GM12875 (cell line): ENCODE data around the gene CEP135.

ENCODE experiments used
- H3K4me3 ChIP-seq: one replicate; pipeline ENCODE4 v1.5.1; 2011; ENCODE audit warnings: low read depth, low read length, control low read depth
- TF ChIP-seq, protein P1 (sequence below): IDR thresholded peaks from 2 replicates; pipeline ENCODE4 v1.5.1; 2011; ENCODE audit warnings: low read depth, mild to moderate bottlenecking, control low read depth, inconsistent platforms, low read length, moderate library complexity, borderline replicate concordance; ENCODE audit not compliant: insufficient read depth

The CEP135 gene

DNA sequence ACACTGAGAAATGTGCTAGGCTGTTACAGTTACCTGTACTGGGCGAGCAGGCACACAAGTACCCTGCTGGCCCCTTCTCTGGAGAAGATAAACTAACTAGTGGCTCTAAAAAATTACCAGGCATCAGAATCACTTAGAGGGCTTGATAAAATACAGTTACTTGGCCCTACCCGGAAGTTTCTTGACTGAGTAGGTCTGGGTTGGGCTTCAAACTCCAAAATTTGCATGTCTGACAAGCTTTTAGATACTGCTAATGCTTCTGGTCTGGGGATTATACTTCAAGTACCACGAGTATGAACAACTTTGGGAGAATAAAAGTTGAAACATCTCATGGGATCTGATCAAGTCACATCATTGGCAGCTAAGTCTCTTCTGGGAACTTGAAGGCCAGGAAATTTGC is 30.8 kb downstream of the CEP135 start:
- H3K4me3 ChIP-seq, result no peak overlapping the region
- TF ChIP-seq, protein P1, sequence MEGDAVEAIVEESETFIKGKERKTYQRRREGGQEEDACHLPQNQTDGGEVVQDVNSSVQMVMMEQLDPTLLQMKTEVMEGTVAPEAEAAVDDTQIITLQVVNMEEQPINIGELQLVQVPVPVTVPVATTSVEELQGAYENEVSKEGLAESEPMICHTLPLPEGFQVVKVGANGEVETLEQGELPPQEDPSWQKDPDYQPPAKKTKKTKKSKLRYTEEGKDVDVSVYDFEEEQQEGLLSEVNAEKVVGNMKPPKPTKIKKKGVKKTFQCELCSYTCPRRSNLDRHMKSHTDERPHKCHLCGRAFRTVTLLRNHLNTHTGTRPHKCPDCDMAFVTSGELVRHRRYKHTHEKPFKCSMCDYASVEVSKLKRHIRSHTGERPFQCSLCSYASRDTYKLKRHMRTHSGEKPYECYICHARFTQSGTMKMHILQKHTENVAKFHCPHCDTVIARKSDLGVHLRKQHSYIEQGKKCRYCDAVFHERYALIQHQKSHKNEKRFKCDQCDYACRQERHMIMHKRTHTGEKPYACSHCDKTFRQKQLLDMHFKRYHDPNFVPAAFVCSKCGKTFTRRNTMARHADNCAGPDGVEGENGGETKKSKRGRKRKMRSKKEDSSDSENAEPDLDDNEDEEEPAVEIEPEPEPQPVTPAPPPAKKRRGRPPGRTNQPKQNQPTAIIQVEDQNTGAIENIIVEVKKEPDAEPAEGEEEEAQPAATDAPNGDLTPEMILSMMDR, result no peak

DNA sequence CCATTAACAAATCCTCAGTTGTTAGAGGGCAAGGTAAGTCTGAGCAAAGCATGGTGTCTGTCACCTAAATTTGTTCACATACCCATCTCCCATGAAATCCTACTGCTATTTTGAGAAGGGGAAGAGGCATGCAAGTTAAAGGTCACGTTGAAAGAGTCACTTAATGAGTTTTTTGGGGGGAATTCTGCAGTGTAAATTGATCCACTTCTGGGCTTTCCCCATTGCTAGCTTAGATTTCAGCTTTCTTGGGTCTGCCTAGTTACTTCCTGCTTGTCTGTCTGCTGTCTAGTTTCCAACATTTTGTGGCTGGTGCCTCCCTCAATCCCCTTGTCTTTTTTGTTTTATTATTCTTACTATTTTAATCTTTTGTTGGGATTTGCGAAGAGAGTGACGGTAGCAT is 32.0 kb downstream of the CEP135 start:
- TF ChIP-seq, protein P1, result no peak
- no peak overlapping the region for H3K4me3 ChIP-seq

DNA sequence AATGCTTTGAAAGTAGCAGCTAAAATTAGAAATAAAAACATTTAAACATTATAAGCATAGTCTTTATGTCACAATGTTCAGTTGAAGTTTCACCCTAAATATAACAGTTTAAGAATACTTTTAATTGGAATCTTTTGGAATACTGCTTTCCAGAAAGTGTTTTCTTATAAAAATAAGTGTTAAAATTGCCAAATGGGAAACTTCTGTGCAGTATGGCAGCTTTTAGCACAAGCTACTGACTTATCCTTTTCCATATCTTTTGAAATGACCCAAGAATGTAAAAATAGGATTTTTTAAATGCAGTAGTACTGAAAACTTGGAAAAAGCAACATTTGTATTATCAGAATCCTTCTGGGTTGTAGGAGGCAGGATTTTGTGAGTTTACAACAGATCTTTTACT is 34.2 kb downstream of the CEP135 start:
- TF ChIP-seq, protein P1, result no peak
- H3K4me3 ChIP-seq, result no peak overlapping the region

DNA sequence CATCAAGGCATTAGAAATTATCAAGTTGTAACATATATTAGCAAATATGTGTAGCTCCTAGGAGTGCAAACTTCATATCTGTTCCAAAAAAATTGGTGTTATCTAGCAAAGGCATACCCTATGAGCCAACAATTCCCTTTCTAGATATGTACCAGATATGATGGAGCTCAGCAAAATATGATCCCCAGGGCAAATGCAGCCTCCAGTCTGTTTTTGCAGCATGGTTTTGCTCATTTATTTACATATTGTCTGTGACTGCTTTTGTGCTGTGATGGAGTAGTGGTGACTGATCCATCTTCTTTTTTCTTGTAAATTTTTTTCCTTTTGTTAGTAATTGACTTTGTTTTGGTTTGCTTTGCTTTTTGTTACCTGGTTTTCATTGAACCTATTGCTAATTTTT is 41.0 kb downstream of the CEP135 start:
- TF ChIP-seq, protein P1, result no peak
- H3K4me3 ChIP-seq, result no peak overlapping the region

DNA sequence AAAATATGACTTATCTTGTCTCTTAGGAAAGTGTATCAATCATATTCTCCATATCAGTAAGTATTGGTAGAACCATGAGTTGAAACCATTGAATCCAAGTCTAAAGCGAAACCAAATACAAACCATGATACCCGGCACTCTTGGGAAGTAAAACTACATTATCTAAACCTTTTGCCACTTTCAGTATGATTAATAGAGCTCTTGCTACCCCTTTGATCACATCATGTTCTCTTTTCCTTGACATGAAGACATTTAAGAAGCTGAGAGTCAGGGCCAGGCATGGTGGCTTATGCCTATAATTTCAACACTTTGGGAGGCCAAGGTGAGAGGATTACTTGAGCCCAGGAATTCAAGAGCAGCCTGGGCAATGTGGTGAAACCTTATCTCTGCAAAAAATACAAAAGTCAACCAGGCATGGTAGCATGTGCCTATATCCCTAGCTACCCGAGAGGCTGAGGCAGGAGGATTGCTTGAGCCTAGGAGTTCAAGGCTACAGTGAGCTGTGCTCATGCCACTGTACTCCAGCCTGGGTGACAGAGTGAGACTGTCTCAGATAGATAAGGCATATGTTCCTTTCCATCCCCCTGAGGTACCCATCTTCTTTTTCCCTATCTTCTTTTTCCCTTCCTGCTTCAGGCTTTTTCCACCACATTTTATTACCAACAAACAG is 45.4 kb downstream of the CEP135 start:
- no peak overlapping the region for H3K4me3 ChIP-seq
- TF ChIP-seq, protein P1, result no peak

DNA sequence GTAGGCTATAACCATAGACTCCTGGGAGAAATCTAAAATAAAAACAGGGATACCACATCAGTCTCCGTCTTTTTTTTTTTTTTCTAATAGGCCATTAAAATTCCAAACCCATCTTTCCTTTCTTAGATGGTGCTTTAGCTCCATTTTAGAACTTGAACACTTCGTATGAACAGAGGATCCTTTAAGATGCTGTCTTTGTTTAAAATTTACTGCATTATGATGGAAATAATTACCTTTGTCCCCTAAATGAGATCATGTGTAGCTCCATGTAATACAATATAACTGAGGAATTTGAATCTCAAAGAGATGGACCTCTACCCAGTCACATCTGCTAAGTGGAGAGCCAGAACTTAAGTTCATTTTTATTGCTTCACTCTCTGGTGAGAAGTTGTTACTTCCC is 47.9 kb downstream of the CEP135 start:
- TF ChIP-seq, protein P1, result no peak
- H3K4me3 ChIP-seq, result no peak overlapping the region

DNA sequence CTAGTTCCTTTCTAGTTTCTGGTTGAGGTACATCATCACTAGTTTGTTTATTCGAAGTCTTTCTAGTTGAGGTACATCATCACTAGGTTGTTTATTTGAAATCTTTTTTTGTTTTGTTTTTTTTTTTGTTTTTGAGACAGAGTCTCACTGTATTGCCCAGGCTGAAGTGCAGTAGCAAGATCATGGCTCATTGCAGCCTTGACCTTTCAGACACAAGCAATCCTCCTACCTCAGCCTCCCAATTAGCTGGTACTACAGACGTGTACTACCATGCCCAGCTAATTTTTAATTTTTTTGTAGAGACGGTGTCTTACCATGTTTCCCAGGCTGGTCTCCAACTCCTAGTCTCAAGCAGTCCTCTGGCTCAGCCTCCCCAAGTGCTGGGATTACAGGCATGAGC is 54.9 kb downstream of the CEP135 start:
- no peak overlapping the region for H3K4me3 ChIP-seq
- TF ChIP-seq, protein P1, result no peak
